CD14-positive monocyte (primary cell): Measurements from ENCODE around the gene BLVRB. TPM values are rescaled to one million over a fixed set of nuclear protein-coding genes. Genes with fewer than 3 reads are reported as not detected.
A peak's percentile ranks its signal among the peaks of the same experiment; 100 is the strongest.
"Not testable (repeated sequence)": the region's sequence is repeated elsewhere in the genome, so short reads cannot be mapped to it uniquely, and the experiment has no call there.

Experiments used
- DNase-seq, 3 donors: peaks; one replicate each; pipeline ENCODE4 v3.0.0-alpha.2; 2011 to 2022
- H2AFZ ChIP-seq: 2 replicates; pipeline ENCODE4 v1.6.0; 2012; ENCODE audit warnings: mild to moderate bottlenecking, low read depth, low read length, inconsistent platforms; ENCODE audit not compliant: insufficient read depth, poor library complexity, severe bottlenecking
- H3K27ac ChIP-seq, 2 donors: 1 replicate in 1 of 2; 2 replicates in 1 of 2; pipeline ENCODE4 v1.5.1; 2012 to 2013; ENCODE audit warnings: low read length in 2 of 2, control low read depth in 1 of 2, inconsistent platforms in 1 of 2, low read depth in 1 of 2, mild to moderate bottlenecking in 1 of 2
- H3K27me3 ChIP-seq, 2 donors: one replicate each; pipeline versions ENCODE4 v1.6.0 to v1.6.1; 2011 to 2013; ENCODE audit warnings: low read length in 2 of 2; ENCODE audit not compliant: control insufficient read depth in 2 of 2, insufficient read depth in 2 of 2
- H3K36me3 ChIP-seq, 2 donors: replicated peaks in 1 of 2; 1 replicate in 1 of 2; 2 replicates in 1 of 2; pipeline versions ENCODE4 v1.5.1 to v1.6.1; 2012 to 2013; ENCODE audit warnings: low read length in 2 of 2, control low read depth in 1 of 2, inconsistent platforms in 1 of 2, mild to moderate bottlenecking in 1 of 2; ENCODE audit not compliant: insufficient read depth in 2 of 2, control insufficient read depth in 1 of 2
- H3K4me1 ChIP-seq, 2 donors: 1 replicate in 1 of 2; 2 replicates in 1 of 2; pipeline versions ENCODE4 v1.5.1 to v1.6.1; 2012 to 2013; ENCODE audit warnings: low read length in 2 of 2, control low read depth in 1 of 2, inconsistent platforms in 1 of 2, mild to moderate bottlenecking in 1 of 2, moderate library complexity in 1 of 2; ENCODE audit not compliant: insufficient read depth in 2 of 2, control insufficient read depth in 1 of 2
- H3K4me2 ChIP-seq: replicated peaks from 2 replicates; pipeline ENCODE3; 2012; ENCODE audit warnings: low read length, moderate library complexity, mild to moderate bottlenecking; ENCODE audit not compliant: poor library complexity, severe bottlenecking; ENCODE audit errors: extremely low read depth
- H3K4me3 ChIP-seq, 3 experiments: fragments of 200-600 bp in 1 of 3; sonication (generic) in 1 of 3; replicated peaks in 1 of 3; 1 replicate in 2 of 3; 2 replicates in 1 of 3; pipeline ENCODE4 v1.5.1; 2011 to 2013; ENCODE audit warnings: low read length in 3 of 3, mild to moderate bottlenecking in 3 of 3, control low read depth in 2 of 3, low read depth in 2 of 3, inconsistent platforms in 1 of 3, moderate library complexity in 1 of 3
- H3K79me2 ChIP-seq: 2 replicates; pipeline ENCODE4 v1.6.0; 2012; ENCODE audit warnings: mild to moderate bottlenecking, control low read depth, inconsistent platforms, low read length, moderate library complexity; ENCODE audit not compliant: insufficient read depth
- H3K9ac ChIP-seq: 2 replicates; pipeline ENCODE4 v1.6.0; 2017; ENCODE audit warnings: low read length, mild to moderate bottlenecking; ENCODE audit not compliant: insufficient read depth, poor library complexity, severe bottlenecking
- H3K9me3 ChIP-seq, 2 donors: replicated peaks in 1 of 2; 1 replicate in 1 of 2; 2 replicates in 1 of 2; pipeline versions ENCODE4 v1.5.1 to v1.6.1; 2012 to 2013; ENCODE audit warnings: low read length in 2 of 2, control low read depth in 1 of 2; ENCODE audit not compliant: control insufficient read depth in 1 of 2, insufficient read depth in 1 of 2
- H4K20me1 ChIP-seq: 2 replicates; pipeline ENCODE4 v1.6.0; 2012; ENCODE audit warnings: mild to moderate bottlenecking, low read length, control low read depth, moderate library complexity; ENCODE audit not compliant: insufficient read depth
- H3K27ac Mint-ChIP-seq, 7 donors: one replicate each; pipeline ENCODE4 v1.8.0; 2020; ENCODE audit warnings: mild to moderate bottlenecking in 7 of 7, mixed read lengths in 7 of 7, moderate library complexity in 6 of 7, inconsistent platforms in 2 of 7
- H3K27me3 Mint-ChIP-seq, 3 donors: one replicate each; pipeline ENCODE4 v1.8.0; 2021 to 2022; ENCODE audit warnings: low read depth in 3 of 3, mild to moderate bottlenecking in 3 of 3, mixed read lengths in 3 of 3, moderate library complexity in 3 of 3, inconsistent platforms in 1 of 3
- H3K36me3 Mint-ChIP-seq, 2 donors: one replicate each; pipeline ENCODE4 v1.8.0; 2020; ENCODE audit warnings: mixed read lengths in 2 of 2, inconsistent platforms in 1 of 2, mild to moderate bottlenecking in 1 of 2
- H3K4me1 Mint-ChIP-seq: one replicate; pipeline ENCODE4 v1.8.0; 2020; ENCODE audit warnings: mild to moderate bottlenecking, mixed read lengths
- H3K4me3 Mint-ChIP-seq, 2 donors: one replicate each; pipeline ENCODE4 v1.8.0; 2020; ENCODE audit warnings: mild to moderate bottlenecking in 2 of 2, mixed read lengths in 2 of 2, moderate library complexity in 1 of 2
- H3K9me3 Mint-ChIP-seq, 7 donors: one replicate each; pipeline ENCODE4 v1.8.0; 2020 to 2022; ENCODE audit warnings: mixed read lengths in 7 of 7, mild to moderate bottlenecking in 6 of 7, moderate library complexity in 6 of 7, inconsistent platforms in 2 of 7
- CTCF ChIP-seq: fragments of 200-600 bp; IDR thresholded peaks from one replicate; pipeline ENCODE4 v1.8.0; 2022; ENCODE audit warnings: antibody characterized with exemption, mild to moderate bottlenecking
- whole genome bisulfite sequencing: methylation state at CpG from one replicate; pipeline ENCODE4 v1.1.5; 2013; ENCODE audit warnings: missing lambda C conversion rate; ENCODE audit not compliant: insufficient coverage; 5-methylcytosine and 5-hydroxymethylcytosine counted together
- intact Hi-C, 2 donors: fragments of 100-400 bp; cut with micrococcal nuclease; formaldehyde crosslinking; loops; one replicate each; pipeline versions ENCODE4 v1.15.0 to v1.15.1; 2023
- polyA plus RNA-seq, 3 donors: library from polyadenylated mRNA; depleted of rRNA in 1 of 3; unstranded in 2 of 3; stranded (reverse) in 1 of 3; fragments of 300-500 nt in 2 of 3; fragments of >200 nt in 1 of 3; fragmentation: Illumina TruSeq in 2 of 3; gene quantifications; 1 replicate in 2 of 3; 2 replicates in 1 of 3; pipeline ENCODE4 v1.2.3, GENCODE V29; 2012 to 2021

Gene BLVRB
- polyA plus RNA-seq, 3 donors: 299 to 625 (median 601) TPM

- peaks cover 24 to 30% (median 27%) of the 10 kb centered on the region in 3 donors for H3K27me3 Mint-ChIP-seq
- Histone ChIP-seq H3K36me3 (no peaks in the 10 kb centered on the region), H3K27ac (peak overlapping the region; percentile 91 to 96), H2AFZ (no peak overlapping the region), H3K9ac (peak overlapping the region; percentile 89), H3K4me2 (peak overlapping the region; percentile 89), H3K27me3 (peaks cover 13 to 24% of the 10 kb centered on the region in 2 donors), H3K4me1 (peaks cover 59 to 71% of the 10 kb centered on the region in 2 donors), H3K79me2 (peaks cover 46% of the 10 kb centered on the region), H3K9me3 (no peaks in the 10 kb centered on the region), H3K4me3 (peak overlapping the region; percentile 58 to 84 (median 62)), H4K20me1 (peaks cover 6% of the 10 kb centered on the region)
- intact Hi-C loops: loop anchor here (2.0 to 10.0 kb wide), 5 partner anchors 20 to 108 kb away; partner anchors contain the start of gene SERTAD3 (in 1 of the 2)
- H3K9me3 Mint-ChIP-seq: peaks cover 2 to 10% (median 6%) of the 10 kb centered on the region in 7 donors
- H3K4me1 Mint-ChIP-seq: peaks cover 62% of the 10 kb centered on the region
- WGBS: no CpG with 5 or more reads among the region's 11 CpGs
- H3K27ac Mint-ChIP-seq: peak overlapping the region; percentile 93 to 99 (median 97)
- H3K36me3 Mint-ChIP-seq: peaks cover 10 to 14% of the 10 kb centered on the region in 2 donors
- peak overlapping the region; percentile 88 to 90 for H3K4me3 Mint-ChIP-seq
- TF ChIP-seq CTCF: peak; percentile 91
- DNase-seq: peak; percentile 77 to 90 (median 89)
Measured at GRCh38 chr19:40464059-40465024, 1.2 kb downstream of the BLVRB start.

GRCh38 chr19:40463587-40464037 is 1.9 kb downstream of the BLVRB start:
- Histone ChIP-seq H4K20me1 (peaks cover 13% of the 10 kb centered on the region), H3K79me2 (peaks cover 53% of the 10 kb centered on the region), H3K27ac (peak overlapping the region; percentile 91 to 96), H3K4me1 (peaks cover 59 to 71% of the 10 kb centered on the region in 2 donors), H3K4me2 (peak overlapping the region; percentile 89), H3K4me3 (peak overlapping the region in 2 of 3 experiments; percentile 10 to 84), H3K27me3 (peaks cover 13 to 22% of the 10 kb centered on the region in 2 donors)
- H3K27me3 Mint-ChIP-seq: peaks cover 20 to 24% (median 21%) of the 10 kb centered on the region in 3 donors
- peaks cover 58% of the 10 kb centered on the region for H3K4me1 Mint-ChIP-seq
- H3K27ac Mint-ChIP-seq: peak overlapping the region; percentile 93 to 99 (median 97)
- H3K9me3 ChIP-seq, H2AFZ ChIP-seq, H3K36me3 ChIP-seq, H3K9ac ChIP-seq: not testable (repeated sequence)
- H3K4me3 Mint-ChIP-seq: peak overlapping the region; percentile 67 to 90
- 7% methylated on average over 7 of the region's 12 CpGs for WGBS
- intact Hi-C loops: loop anchor here (2.0 to 10.0 kb wide), 4 partner anchors 19 to 99 kb away; partner anchors contain the start of gene SERTAD3 (in 1 of the 2)
- H3K9me3 Mint-ChIP-seq: peaks cover 2 to 10% (median 6%) of the 10 kb centered on the region in 7 donors
- peaks cover 10 to 20% of the 10 kb centered on the region in 2 donors for H3K36me3 Mint-ChIP-seq
- peak in 2 of 3 donors; percentile 38 to 62 for DNase-seq
